ENCODE measurements around the gene SPPL2B.

Gene SPPL2B

GRCh38 chr19:2290441-2291184 is 37.9 kb upstream of the SPPL2B start:
- H3K4me1 Mint-ChIP-seq (ENCODE audit: low read depth), result peaks cover 39% of the 10 kb centered on the region
- H3K4me3 Mint-ChIP-seq, result peak overlapping the region; percentile 63
- no peaks in the 10 kb centered on the region for H3K36me3 Mint-ChIP-seq (ENCODE audit: low read depth)
- no peaks in the 10 kb centered on the region for H3K9me3 Mint-ChIP-seq
- H3K27ac Mint-ChIP-seq, result no peak overlapping the region
- peaks cover 7% of the 10 kb centered on the region for H3K27me3 Mint-ChIP-seq

- Mint-ChIP-seq H3K27ac (no peak overlapping the region), H3K4me3 (peak overlapping the region; percentile 63), H3K9me3 (no peaks in the 10 kb centered on the region), H3K4me1 (ENCODE audit: low read depth) (peaks cover 39% of the 10 kb centered on the region), H3K36me3 (ENCODE audit: low read depth) (no peaks in the 10 kb centered on the region), H3K27me3 (peaks cover 7% of the 10 kb centered on the region)
Observed at GRCh38 chr19:2291185-2291751, 37.2 kb upstream of the SPPL2B start.

DNA sequence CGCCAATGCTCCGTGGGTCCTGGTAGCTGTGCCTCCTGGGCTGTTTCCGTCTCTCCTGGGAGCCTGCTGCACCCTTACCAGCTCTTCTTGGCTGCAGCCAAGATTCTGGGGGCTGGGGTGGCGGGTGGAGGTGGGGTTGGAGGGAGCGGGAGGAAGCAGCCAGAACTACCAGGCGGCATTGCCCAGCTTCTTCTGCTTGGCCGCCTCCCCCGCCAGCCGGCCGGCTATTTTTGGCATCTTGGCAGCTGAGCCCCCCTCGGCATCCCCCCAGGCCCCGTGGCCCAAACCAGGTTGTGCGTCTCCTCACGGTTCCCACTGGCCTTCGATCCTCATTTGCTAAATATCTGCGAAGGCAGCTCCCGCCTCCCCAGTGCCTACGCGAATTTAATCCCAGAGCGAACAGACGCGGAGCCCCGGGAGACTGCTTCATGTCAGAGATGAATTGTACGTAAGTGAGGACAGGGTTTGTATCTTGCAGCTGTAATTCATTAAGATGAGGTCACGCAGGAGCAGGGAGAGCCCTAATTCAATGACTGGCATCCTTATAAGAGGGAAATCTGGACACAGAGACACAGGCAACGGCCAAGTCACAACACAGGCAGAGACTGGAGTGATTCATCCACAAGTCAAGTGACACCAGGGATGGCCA is 33.7 kb upstream of the SPPL2B start:
- Mint-ChIP-seq H3K4me1 (ENCODE audit: low read depth) (peaks cover 19% of the 10 kb centered on the region), H3K36me3 (ENCODE audit: low read depth) (no peaks in the 10 kb centered on the region), H3K9me3 (no peaks in the 10 kb centered on the region), H3K4me3 (no peak overlapping the region), H3K27me3 (no peaks in the 10 kb centered on the region), H3K27ac (no peak overlapping the region)

DNA sequence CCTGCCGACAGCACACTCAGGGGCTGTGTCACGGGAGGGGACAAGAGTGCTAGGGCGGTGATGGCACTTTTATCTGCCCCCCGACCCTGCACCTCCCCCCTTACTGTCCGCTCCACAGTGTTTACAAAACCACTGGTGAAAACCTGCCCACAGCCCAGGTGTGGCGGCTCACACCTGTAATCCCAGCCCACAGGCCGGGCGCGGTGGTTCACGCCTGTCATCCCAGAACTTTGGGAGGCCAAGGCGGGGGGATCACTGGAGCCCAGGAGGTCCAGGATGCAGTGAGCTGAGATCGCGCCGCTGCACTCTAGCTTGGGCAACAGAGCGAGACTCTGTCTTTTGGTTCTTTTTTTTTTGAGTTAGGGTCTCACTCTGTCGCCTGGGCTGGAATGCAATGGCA is 32.3 kb upstream of the SPPL2B start:
- Mint-ChIP-seq H3K36me3 (ENCODE audit: low read depth) (no peaks in the 10 kb centered on the region), H3K27ac (no peak overlapping the region), H3K27me3 (no peaks in the 10 kb centered on the region), H3K4me1 (ENCODE audit: low read depth) (peaks cover 12% of the 10 kb centered on the region), H3K9me3 (no peaks in the 10 kb centered on the region), H3K4me3 (no peak overlapping the region)

GRCh38 chr19:2300533-2300932 is 28.0 kb upstream of the SPPL2B start:
- Mint-ChIP-seq H3K36me3 (ENCODE audit: low read depth) (no peaks in the 10 kb centered on the region), H3K9me3 (no peaks in the 10 kb centered on the region), H3K27ac (no peak overlapping the region), H3K4me1 (ENCODE audit: low read depth) (peaks cover 9% of the 10 kb centered on the region), H3K27me3 (peaks cover 18% of the 10 kb centered on the region), H3K4me3 (no peak overlapping the region)

- Mint-ChIP-seq H3K27ac (no peak overlapping the region), H3K9me3 (no peaks in the 10 kb centered on the region), H3K4me1 (ENCODE audit: low read depth) (peaks cover 9% of the 10 kb centered on the region), H3K4me3 (peak overlapping the region; percentile 17), H3K27me3 (peaks cover 27% of the 10 kb centered on the region), H3K36me3 (ENCODE audit: low read depth) (no peaks in the 10 kb centered on the region)
Observed at GRCh38 chr19:2302319-2303210, 25.9 kb upstream of the SPPL2B start.

- Mint-ChIP-seq H3K36me3 (ENCODE audit: low read depth) (no peaks in the 10 kb centered on the region), H3K27me3 (peaks cover 27% of the 10 kb centered on the region), H3K9me3 (no peaks in the 10 kb centered on the region), H3K4me1 (ENCODE audit: low read depth) (peaks cover 9% of the 10 kb centered on the region), H3K4me3 (no peak overlapping the region), H3K27ac (no peak overlapping the region)
Observed at GRCh38 chr19:2303211-2303798, 25.2 kb upstream of the SPPL2B start.

DNA sequence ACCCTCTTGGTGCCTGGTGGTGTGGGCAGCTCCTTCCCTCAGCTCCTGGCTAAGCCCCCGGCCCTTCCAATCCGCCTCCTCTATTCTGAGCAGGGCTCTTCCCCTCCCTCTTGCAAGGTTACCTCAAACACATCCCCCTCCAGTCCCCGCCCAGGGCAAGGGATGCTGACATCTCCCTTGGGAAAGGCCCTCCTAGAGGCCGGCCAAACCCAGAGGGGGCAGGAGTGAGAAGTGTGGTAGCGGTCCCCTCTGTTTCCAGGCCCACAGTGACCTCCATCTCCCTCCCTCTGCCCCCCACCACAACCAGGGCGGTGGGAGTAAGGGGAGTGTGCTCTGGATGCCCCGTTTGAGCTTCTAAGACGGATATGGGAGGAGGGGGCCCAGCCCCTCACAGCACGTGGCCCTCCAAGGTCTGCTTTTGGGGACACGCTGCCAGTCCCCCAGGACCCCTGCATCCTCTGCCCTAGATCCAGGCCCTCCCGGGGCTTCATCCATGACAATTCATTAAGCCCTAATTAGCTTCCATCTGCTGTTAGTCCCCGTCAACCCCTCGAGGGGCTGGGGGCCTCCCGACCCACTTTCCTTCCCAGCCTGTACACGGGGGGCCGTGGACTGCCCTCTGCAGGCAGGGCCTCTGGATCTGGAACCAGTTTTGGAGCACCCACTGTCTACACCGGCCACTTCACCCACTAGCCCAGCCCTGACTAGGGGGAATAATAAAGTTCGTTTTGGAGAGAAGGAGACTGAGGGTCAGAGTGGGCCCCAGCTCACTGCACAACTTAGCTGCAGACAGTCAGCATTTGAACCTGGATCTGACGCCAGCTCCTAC is 22.8 kb upstream of the SPPL2B start:
- H3K4me3 Mint-ChIP-seq, result no peak overlapping the region
- peaks cover 12% of the 10 kb centered on the region for H3K4me1 Mint-ChIP-seq (ENCODE audit: low read depth)
- no peaks in the 10 kb centered on the region for H3K36me3 Mint-ChIP-seq (ENCODE audit: low read depth)
- H3K27me3 Mint-ChIP-seq, result peaks cover 39% of the 10 kb centered on the region
- no peak overlapping the region for H3K27ac Mint-ChIP-seq
- no peaks in the 10 kb centered on the region for H3K9me3 Mint-ChIP-seq

- Mint-ChIP-seq H3K27ac (no peak overlapping the region), H3K4me1 (ENCODE audit: low read depth) (peaks cover 10% of the 10 kb centered on the region), H3K27me3 (peaks cover 39% of the 10 kb centered on the region), H3K9me3 (no peaks in the 10 kb centered on the region), H3K36me3 (ENCODE audit: low read depth) (no peaks in the 10 kb centered on the region), H3K4me3 (no peak overlapping the region)
Observed at GRCh38 chr19:2306281-2306806, 22.1 kb upstream of the SPPL2B start.

- no peaks in the 10 kb centered on the region for H3K36me3 Mint-ChIP-seq (ENCODE audit: low read depth)
- H3K27ac Mint-ChIP-seq, result no peak overlapping the region
- H3K4me3 Mint-ChIP-seq, result peak overlapping the region; percentile 25
- H3K27me3 Mint-ChIP-seq, result peaks cover 39% of the 10 kb centered on the region
- no peaks in the 10 kb centered on the region for H3K9me3 Mint-ChIP-seq
- H3K4me1 Mint-ChIP-seq (ENCODE audit: low read depth), result peaks cover 9% of the 10 kb centered on the region
Observed at GRCh38 chr19:2306971-2307370, 21.5 kb upstream of the SPPL2B start.

DNA sequence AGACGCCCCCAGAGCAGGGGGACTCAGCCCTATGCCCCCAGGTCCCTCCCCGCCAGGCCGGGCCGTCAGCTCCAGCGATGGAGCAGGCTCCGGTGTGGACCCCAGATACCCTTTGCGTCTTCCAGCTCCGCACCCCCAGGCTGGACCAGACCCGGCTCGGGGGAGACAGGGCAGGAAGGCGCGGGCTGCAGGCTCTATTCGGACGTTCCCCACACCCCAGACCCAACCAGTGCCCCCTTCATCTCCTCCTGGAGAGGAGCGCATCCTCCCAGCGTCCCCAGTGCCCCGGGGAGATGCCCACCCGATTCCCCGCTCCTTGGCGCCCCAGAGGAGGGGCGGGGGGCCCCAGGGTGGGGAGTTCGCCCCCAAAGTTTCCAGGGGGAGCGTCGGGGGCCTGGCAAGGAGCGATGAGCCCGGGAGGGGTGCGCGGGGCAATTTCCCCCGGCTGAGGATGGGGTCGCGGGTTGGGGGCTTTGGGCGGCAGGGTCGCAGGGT is 20.9 kb upstream of the SPPL2B start:
- Mint-ChIP-seq H3K27me3 (peaks cover 39% of the 10 kb centered on the region), H3K9me3 (no peaks in the 10 kb centered on the region), H3K4me3 (no peak overlapping the region), H3K36me3 (ENCODE audit: low read depth) (no peaks in the 10 kb centered on the region), H3K27ac (no peak overlapping the region), H3K4me1 (ENCODE audit: low read depth) (peaks cover 9% of the 10 kb centered on the region)

GRCh38 chr19:2308114-2308556 is 20.3 kb upstream of the SPPL2B start, which contains the start of gene LINGO3:
LINGO3 (minus strand) TSS chr19:2308154; CDS start chr19:2291776, 16,378 bp downstream.
- Mint-ChIP-seq H3K27me3 (peaks cover 36% of the 10 kb centered on the region), H3K9me3 (no peaks in the 10 kb centered on the region), H3K36me3 (ENCODE audit: low read depth) (no peaks in the 10 kb centered on the region), H3K27ac (no peak within 1 kb of the TSS), H3K4me3 (peak within 1 kb of the TSS; percentile 64), H3K4me1 (ENCODE audit: low read depth) (peaks cover 3% of the 10 kb centered on the region)

GRCh38 chr19:2309734-2310362 is 18.6 kb upstream of the SPPL2B start:
- peaks cover under 1% of the 10 kb centered on the region for H3K36me3 Mint-ChIP-seq (ENCODE audit: low read depth)
- no peak overlapping the region for H3K27ac Mint-ChIP-seq
- H3K4me3 Mint-ChIP-seq, result no peak overlapping the region
- peaks cover 3% of the 10 kb centered on the region for H3K4me1 Mint-ChIP-seq (ENCODE audit: low read depth)
- H3K27me3 Mint-ChIP-seq, result peaks cover 37% of the 10 kb centered on the region
- H3K9me3 Mint-ChIP-seq, result peaks cover 5% of the 10 kb centered on the region
